Measurements from ENCODE around the gene COX14. TPM values are rescaled to one million over a fixed set of nuclear protein-coding genes. Genes with fewer than 3 reads are reported as not detected.
A peak's percentile ranks its signal among the peaks of the same experiment; 100 is the strongest.

The COX14 gene
- total RNA-seq: 100 to 1,000 TPM in 2 of 4 donors, 10 to 100 TPM in 2; 40.6 to 135 (median 90.9) TPM

DNA sequence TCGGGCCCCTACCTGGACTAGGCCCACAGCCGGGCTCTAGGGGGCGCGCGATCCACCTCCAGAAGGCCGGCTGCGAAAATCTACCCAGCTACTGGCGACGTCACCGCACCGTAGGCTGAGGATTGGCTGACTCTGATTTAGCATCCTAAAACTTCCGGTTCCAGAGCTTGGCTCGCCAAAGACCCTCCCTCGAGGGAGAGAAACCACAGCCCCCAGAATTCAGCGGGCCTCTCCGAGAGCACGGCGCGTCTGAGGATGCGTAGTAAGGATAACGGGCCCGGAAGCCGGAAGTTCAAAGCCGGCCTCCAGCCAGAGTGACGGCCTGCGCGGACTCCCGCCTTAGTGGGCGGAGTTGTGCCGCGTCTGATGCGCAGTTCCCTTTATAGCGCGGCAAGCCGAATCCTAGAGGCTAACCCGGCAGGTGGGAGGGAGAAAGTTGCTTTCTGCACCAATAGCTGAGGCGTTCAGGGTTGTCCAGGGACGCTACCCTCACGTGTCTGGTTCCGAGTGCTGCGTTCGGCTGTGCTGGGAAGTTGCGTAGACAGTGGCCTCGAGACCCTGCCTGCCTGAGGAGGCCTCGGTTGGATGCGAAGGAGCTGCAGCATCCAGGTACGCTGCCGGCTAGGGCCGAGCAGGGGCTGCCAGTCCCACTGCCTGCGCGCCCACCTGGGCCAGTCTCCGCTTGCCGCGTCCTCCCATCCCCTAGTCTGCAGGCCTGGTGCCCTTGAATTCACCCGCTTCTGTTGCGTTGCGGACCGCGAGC, at the start of gene COX14:
COX14 (plus strand) TSS at position 544 of the 763 bp plus-strand sequence. CDS start 7,808 bp downstream, outside the sequence.
- Histone ChIP-seq H3K4me1 (peaks cover 40 to 58% of the 10 kb centered on the region in 2 donors), H3K36me3 (no peaks in the 10 kb centered on the region), H3K27ac (peak within 1 kb of the TSS; percentile 93 to 98 (median 97)), H3K9me3 (no peaks in the 10 kb centered on the region), H3K4me3 (replicated peaks in 1 of 3) (peak within 1 kb of the TSS; percentile 70 to 94 (median 92)), H3K27me3 (no peaks in the 10 kb centered on the region)
- intact Hi-C loops (cut with DNase I): no loop called here
- DNase-seq: peak; percentile 99
- WGBS, 2 donors: 0 to 1% methylated on average over 32 to 34 of the region's 59 CpGs
- TF ChIP-seq POLR2A (IDR thresholded peaks at IDR 0.05): peak; percentile 91 to 97
- TF ChIP-seq, protein P1, sequence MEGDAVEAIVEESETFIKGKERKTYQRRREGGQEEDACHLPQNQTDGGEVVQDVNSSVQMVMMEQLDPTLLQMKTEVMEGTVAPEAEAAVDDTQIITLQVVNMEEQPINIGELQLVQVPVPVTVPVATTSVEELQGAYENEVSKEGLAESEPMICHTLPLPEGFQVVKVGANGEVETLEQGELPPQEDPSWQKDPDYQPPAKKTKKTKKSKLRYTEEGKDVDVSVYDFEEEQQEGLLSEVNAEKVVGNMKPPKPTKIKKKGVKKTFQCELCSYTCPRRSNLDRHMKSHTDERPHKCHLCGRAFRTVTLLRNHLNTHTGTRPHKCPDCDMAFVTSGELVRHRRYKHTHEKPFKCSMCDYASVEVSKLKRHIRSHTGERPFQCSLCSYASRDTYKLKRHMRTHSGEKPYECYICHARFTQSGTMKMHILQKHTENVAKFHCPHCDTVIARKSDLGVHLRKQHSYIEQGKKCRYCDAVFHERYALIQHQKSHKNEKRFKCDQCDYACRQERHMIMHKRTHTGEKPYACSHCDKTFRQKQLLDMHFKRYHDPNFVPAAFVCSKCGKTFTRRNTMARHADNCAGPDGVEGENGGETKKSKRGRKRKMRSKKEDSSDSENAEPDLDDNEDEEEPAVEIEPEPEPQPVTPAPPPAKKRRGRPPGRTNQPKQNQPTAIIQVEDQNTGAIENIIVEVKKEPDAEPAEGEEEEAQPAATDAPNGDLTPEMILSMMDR (IDR thresholded peaks at IDR 0.05): peak in 5 of 6 experiments; percentile 2 to 95 (median 91)

DNA sequence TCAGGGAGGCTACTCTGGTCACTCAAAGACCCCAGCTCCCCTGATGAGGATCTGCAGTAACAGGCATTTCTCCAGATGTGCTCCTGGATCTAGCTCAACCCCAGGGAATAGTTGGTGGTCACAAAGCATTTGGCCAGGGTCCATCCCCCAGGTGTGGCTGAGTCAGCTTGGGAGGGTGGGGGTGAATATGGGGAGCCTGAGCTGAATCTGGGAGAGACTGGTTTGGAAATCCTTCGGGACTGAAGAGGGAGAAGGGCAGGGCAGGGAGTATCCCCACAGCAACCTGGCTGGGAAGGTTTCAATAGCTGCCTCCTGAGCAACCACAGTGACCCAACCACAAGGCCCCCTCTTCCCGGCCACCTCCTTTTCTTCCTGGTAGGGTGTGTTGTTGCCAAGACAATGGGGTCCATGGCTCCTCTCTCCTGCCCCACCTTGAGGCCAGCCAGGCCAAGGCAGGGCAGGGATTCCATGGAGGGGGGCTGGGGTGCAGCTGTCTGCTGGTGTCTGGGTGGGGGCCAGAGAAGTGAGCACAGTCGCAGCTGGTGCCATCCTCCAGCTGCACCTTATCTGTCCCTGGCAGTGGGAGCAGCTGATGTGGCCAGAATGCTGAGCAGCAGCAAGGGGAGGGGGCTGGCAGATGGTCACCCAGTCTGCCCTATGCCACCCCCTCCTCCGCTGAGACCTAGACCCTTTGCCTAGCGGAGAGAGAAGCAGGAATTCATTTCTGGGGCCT, 49.1 kb upstream of the COX14 start:
- WGBS, 2 donors: 78 to 84% methylated on average over 4 to 5 of the region's 5 CpGs
- TF ChIP-seq, protein P1 (IDR thresholded peaks at IDR 0.05): no peak
- no peak for TF ChIP-seq POLR2A (IDR thresholded peaks at IDR 0.05)
- no peak for DNase-seq
- Histone ChIP-seq H3K27ac (no peak overlapping the region), H3K4me3 (replicated peaks in 1 of 3) (no peak overlapping the region), H3K36me3 (no peaks in the 10 kb centered on the region), H3K27me3 (no peaks in the 10 kb centered on the region), H3K4me1 (peaks cover 0 to 2% of the 10 kb centered on the region in 2 donors), H3K9me3 (no peaks in the 10 kb centered on the region)
- intact Hi-C loops (cut with DNase I): no loop called here

DNA sequence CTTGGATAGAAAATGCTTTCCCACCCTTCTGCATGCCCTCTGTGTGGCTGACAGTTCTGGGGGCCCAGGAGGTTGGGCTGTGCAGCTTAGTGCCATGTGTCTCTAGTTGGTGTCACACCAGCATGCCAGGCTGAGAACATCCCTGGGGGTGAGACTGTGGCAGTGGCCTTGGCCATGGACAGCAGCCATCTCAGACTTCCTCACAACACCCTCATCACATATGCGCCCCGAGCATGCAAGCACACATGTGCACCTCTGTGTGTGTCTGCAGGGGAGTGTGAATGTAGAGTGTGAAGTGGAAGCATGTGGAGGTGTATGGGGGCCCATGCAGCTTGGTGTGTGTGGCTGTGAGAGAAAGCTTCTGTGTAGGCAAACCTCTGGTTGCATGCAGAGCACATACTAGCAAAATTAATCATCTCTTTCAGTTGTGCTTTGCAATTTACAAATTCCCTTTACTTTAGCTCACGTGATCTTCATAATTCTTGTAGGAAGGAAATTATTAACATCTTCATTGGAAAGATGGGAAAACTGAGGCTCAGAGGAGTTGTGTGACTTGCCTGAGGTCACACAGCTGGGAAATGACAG, 46.2 kb upstream of the COX14 start:
- Histone ChIP-seq H3K9me3 (no peaks in the 10 kb centered on the region), H3K27me3 (no peaks in the 10 kb centered on the region), H3K4me1 (peaks cover 0 to 3% of the 10 kb centered on the region in 2 donors), H3K4me3 (replicated peaks in 1 of 3) (no peak overlapping the region), H3K36me3 (no peaks in the 10 kb centered on the region), H3K27ac (no peak overlapping the region)
- intact Hi-C loops (cut with DNase I): no loop called here
- DNase-seq: no peak
- WGBS, 2 donors: 94 to 95% methylated on average over 3 of the region's 3 CpGs
- TF ChIP-seq, protein P1 (IDR thresholded peaks at IDR 0.05): no peak
- TF ChIP-seq POLR2A (IDR thresholded peaks at IDR 0.05): no peak

DNA sequence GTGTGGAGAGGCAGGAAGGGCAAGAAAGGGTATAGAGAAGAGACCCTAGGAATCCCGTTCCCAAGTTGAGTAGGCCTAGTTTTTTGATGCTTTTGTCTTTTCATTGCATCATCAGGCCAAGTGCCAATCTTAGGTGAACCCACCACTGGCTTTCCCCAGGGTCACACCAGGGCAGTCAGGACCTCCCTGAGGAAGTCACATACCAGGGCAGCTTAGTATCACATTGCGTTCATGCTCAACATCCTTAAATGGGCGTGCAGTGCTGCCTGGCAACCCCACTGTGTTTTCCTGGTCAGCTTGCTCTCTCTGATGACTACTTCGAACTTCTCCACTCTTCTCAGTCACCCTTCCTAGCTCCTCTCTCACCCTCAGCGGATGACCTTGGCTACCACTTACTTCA, 45.6 kb upstream of the COX14 start:
- Histone ChIP-seq H3K4me1 (peaks cover 0 to 4% of the 10 kb centered on the region in 2 donors), H3K27ac (no peak overlapping the region), H3K36me3 (no peaks in the 10 kb centered on the region), H3K4me3 (replicated peaks in 1 of 3) (no peak overlapping the region), H3K27me3 (no peaks in the 10 kb centered on the region), H3K9me3 (no peaks in the 10 kb centered on the region)
- TF ChIP-seq, protein P1 (IDR thresholded peaks at IDR 0.05): no peak
- no peak for TF ChIP-seq POLR2A (IDR thresholded peaks at IDR 0.05)
- intact Hi-C loops (cut with DNase I): no loop called here
- no peak for DNase-seq
- WGBS, 2 donors: 65 to 75% methylated on average over 5 of the region's 5 CpGs

All from thyroid gland (tissue), 4 donors.